H54 (cell line): Measurements from ENCODE around the gene LPAR6.

Experiments
- DNase-seq: peaks from one replicate; pipeline ENCODE4 v3.0.0; 2011; ENCODE audit warnings: low spot score, mixed read lengths; ENCODE audit not compliant: insufficient read length
- FAIRE-seq: peaks from 3 replicates; lab custom pipeline; 2011; peaks lifted over from hg19 to GRCh38; lab: Jason Lieb, UNC
- POLR2A ChIP-seq: IDR thresholded peaks from 2 replicates; pipeline ENCODE4 v1.6.1; 2011; ENCODE audit warnings: low read depth, mild to moderate bottlenecking, low read length

Gene LPAR6

GRCh38 chr13:48402325-48402932 lies 10.5 kb downstream of the LPAR6 start:
- no peak for FAIRE-seq

GRCh38 chr13:48401480-48401879 lies 11.4 kb downstream of the LPAR6 start:
- FAIRE-seq (no peak), DNase-seq (no peak)
- TF ChIP-seq POLR2A = no peak

More at GRCh38 chr13:48402325-48402932, 10.5 kb downstream of the LPAR6 start:
- no peak for DNase-seq
- TF ChIP-seq POLR2A = no peak

- TF ChIP-seq POLR2A = no peak
- FAIRE-seq = peak; percentile 74
- no peak for DNase-seq
Observed at GRCh38 chr13:48400850-48401291, 12.0 kb downstream of the LPAR6 start.

- TF ChIP-seq POLR2A = no peak
- FAIRE-seq (no peak), DNase-seq (no peak)
Observed at GRCh38 chr13:48400090-48400694, 12.7 kb downstream of the LPAR6 start.

GRCh38 chr13:48398450-48399095 lies 14.3 kb downstream of the LPAR6 start:
- no peak for TF ChIP-seq POLR2A
- no peak for FAIRE-seq
- DNase-seq = no peak

- TF ChIP-seq POLR2A = no peak
- FAIRE-seq (no peak), DNase-seq (no peak)
Observed at GRCh38 chr13:48397744-48398143, 15.2 kb downstream of the LPAR6 start.

- no peak for DNase-seq
- no peak for TF ChIP-seq POLR2A
- FAIRE-seq = no peak
Observed at GRCh38 chr13:48393698-48394085, 19.2 kb downstream of the LPAR6 start.

GRCh38 chr13:48393030-48393697 lies 19.7 kb downstream of the LPAR6 start:
- FAIRE-seq (no peak), DNase-seq (no peak)
- no peak for TF ChIP-seq POLR2A

- TF ChIP-seq POLR2A = no peak
- DNase-seq (no peak), FAIRE-seq (no peak)
Observed at GRCh38 chr13:48391257-48391656, 21.7 kb downstream of the LPAR6 start.

GRCh38 chr13:48386816-48387215 lies 26.1 kb downstream of the LPAR6 start:
- no peak for FAIRE-seq

GRCh38 chr13:48383384-48383783 lies 29.5 kb downstream of the LPAR6 start:
- no peak for TF ChIP-seq POLR2A
- DNase-seq (no peak), FAIRE-seq (no peak)

More at GRCh38 chr13:48386816-48387215, 26.1 kb downstream of the LPAR6 start:
- TF ChIP-seq POLR2A = no peak
- no peak for DNase-seq

GRCh38 chr13:48380581-48380980 lies 32.3 kb downstream of the LPAR6 start:
- FAIRE-seq = no peak
- no peak for DNase-seq
- no peak for TF ChIP-seq POLR2A

- no peak for TF ChIP-seq POLR2A
- no peak for DNase-seq
- no peak for FAIRE-seq
Observed at GRCh38 chr13:48377857-48378256, 35.1 kb downstream of the LPAR6 start.

GRCh38 chr13:48370815-48371214 lies 42.1 kb downstream of the LPAR6 start:
- no peak for TF ChIP-seq POLR2A
- FAIRE-seq (no peak), DNase-seq (no peak)

- FAIRE-seq (no peak), DNase-seq (no peak)
- no peak for TF ChIP-seq POLR2A
Observed at GRCh38 chr13:48369988-48370387, 42.9 kb downstream of the LPAR6 start.
